ENCODE data around the gene PAX8. TPM values are rescaled to one million over a fixed set of nuclear protein-coding genes. Genes with fewer than 3 reads are reported as not detected.
A peak's percentile ranks its signal among the peaks of the same experiment; 100 is the strongest.

PAX8 gene
- total and polyA plus RNA-seq, 2 of the 13 experiments (the other 11 are each of a cell fraction or from before 2014, with no cell fraction given), result 1.5 to 8.8 TPM

DNA sequence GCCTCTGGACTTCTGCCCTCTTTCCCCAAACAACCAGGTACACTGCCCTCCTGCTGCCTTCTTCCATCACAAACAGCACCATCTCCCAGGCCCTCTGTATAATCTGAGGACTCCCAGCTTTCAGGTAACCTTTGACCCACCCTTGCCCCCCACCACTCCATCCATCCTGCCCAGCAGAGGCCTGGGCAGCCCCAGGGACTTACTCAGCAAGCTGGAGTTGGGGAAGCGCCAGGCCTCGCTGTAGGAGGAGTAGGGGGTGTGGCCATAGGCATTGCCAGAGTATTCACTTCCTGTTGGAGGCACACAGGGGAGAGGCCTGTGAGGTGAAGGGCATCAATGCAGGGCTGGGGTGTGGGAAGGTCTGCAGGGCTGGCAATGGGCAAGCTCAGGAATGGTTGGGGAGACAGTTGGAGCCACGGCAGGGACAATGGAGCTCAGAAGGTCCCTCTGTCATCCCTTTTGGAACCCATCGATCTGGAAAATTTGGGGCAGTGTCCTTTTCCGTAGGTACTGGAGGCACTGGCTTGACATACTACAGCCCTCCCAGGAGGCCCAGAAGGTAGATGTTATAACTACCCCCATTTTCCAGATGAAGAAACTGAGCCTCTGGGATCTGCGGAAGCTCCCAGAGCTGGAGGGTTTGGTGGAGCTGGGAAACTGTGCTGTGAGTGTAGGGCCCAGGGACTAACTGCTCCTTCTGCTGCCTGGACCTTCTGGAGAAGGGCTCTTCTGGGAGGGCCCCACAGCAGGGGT is 58.7 kb downstream of the PAX8 start (continued):
- no peak for TF ChIP-seq THYN1 (CRISPR knock-in tag; IDR thresholded peaks at IDR 0.05; ENCODE audit: borderline replicate concordance, low read depth)
- TF ChIP-seq, protein P1, sequence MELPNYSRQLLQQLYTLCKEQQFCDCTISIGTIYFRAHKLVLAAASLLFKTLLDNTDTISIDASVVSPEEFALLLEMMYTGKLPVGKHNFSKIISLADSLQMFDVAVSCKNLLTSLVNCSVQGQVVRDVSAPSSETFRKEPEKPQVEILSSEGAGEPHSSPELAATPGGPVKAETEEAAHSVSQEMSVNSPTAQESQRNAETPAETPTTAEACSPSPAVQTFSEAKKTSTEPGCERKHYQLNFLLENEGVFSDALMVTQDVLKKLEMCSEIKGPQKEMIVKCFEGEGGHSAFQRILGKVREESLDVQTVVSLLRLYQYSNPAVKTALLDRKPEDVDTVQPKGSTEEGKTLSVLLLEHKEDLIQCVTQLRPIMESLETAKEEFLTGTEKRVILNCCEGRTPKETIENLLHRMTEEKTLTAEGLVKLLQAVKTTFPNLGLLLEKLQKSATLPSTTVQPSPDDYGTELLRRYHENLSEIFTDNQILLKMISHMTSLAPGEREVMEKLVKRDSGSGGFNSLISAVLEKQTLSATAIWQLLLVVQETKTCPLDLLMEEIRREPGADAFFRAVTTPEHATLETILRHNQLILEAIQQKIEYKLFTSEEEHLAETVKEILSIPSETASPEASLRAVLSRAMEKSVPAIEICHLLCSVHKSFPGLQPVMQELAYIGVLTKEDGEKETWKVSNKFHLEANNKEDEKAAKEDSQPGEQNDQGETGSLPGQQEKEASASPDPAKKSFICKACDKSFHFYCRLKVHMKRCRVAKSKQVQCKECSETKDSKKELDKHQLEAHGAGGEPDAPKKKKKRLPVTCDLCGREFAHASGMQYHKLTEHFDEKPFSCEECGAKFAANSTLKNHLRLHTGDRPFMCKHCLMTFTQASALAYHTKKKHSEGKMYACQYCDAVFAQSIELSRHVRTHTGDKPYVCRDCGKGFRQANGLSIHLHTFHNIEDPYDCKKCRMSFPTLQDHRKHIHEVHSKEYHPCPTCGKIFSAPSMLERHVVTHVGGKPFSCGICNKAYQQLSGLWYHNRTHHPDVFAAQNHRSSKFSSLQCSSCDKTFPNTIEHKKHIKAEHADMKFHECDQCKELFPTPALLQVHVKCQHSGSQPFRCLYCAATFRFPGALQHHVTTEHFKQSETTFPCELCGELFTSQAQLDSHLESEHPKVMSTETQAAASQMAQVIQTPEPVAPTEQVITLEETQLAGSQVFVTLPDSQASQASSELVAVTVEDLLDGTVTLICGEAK (IDR thresholded peaks at IDR 0.05), result no peak
- TF ChIP-seq, protein P1 (CRISPR knock-in tag; IDR thresholded peaks at IDR 0.05), result no peak
- TF ChIP-seq, protein P2, sequence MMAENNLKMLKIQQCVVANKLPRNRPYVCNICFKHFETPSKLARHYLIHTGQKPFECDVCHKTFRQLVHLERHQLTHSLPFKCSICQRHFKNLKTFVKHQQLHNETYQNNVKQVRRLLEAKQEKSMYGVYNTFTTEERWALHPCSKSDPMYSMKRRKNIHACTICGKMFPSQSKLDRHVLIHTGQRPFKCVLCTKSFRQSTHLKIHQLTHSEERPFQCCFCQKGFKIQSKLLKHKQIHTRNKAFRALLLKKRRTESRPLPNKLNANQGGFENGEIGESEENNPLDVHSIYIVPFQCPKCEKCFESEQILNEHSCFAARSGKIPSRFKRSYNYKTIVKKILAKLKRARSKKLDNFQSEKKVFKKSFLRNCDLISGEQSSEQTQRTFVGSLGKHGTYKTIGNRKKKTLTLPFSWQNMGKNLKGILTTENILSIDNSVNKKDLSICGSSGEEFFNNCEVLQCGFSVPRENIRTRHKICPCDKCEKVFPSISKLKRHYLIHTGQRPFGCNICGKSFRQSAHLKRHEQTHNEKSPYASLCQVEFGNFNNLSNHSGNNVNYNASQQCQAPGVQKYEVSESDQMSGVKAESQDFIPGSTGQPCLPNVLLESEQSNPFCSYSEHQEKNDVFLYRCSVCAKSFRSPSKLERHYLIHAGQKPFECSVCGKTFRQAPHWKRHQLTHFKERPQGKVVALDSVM (CRISPR knock-in tag; IDR thresholded peaks at IDR 0.05), result peak; percentile 94
- TF ChIP-seq, protein P3, sequence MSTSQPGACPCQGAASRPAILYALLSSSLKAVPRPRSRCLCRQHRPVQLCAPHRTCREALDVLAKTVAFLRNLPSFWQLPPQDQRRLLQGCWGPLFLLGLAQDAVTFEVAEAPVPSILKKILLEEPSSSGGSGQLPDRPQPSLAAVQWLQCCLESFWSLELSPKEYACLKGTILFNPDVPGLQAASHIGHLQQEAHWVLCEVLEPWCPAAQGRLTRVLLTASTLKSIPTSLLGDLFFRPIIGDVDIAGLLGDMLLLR (CRISPR knock-in tag; IDR thresholded peaks at IDR 0.05), result no peak; the same call in 1 of the 2 replicates
- TF ChIP-seq KAT2B (IDR thresholded peaks at IDR 0.05; ENCODE audit: borderline replicate concordance, low read depth, low read length), result no peak
- TF ChIP-seq, protein P4, sequence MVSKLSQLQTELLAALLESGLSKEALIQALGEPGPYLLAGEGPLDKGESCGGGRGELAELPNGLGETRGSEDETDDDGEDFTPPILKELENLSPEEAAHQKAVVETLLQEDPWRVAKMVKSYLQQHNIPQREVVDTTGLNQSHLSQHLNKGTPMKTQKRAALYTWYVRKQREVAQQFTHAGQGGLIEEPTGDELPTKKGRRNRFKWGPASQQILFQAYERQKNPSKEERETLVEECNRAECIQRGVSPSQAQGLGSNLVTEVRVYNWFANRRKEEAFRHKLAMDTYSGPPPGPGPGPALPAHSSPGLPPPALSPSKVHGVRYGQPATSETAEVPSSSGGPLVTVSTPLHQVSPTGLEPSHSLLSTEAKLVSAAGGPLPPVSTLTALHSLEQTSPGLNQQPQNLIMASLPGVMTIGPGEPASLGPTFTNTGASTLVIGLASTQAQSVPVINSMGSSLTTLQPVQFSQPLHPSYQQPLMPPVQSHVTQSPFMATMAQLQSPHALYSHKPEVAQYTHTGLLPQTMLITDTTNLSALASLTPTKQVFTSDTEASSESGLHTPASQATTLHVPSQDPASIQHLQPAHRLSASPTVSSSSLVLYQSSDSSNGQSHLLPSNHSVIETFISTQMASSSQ (IDR thresholded peaks at IDR 0.05; ENCODE audit: low read depth), result no peak; the same call in 1 of the 2 replicates
- TF ChIP-seq, protein P4 (CRISPR knock-in tag; IDR thresholded peaks at IDR 0.05; ENCODE audit: borderline replicate concordance), result peak; percentile 41; the same call in 1 of the 2 replicates
- no peak for TF ChIP-seq PHB2 (IDR thresholded peaks at IDR 0.05; ENCODE audit: partially characterized antibody)
- no peak for TF ChIP-seq ZNF883 (CRISPR knock-in tag; IDR thresholded peaks at IDR 0.05; ENCODE audit: not compliant biosample characterization)
